ENCODE results near the gene ZNF823.

The ZNF823 gene

GRCh38 chr19:11694533-11695439, 44.0 kb downstream of the ZNF823 start:
- no peak for TF ChIP-seq CTCF (IDR thresholded peaks at IDR 0.05; ENCODE audit: low read depth, low read length, missing control alignments)
- peak; percentile 72 for DNase-seq (ENCODE audit: extremely low read depth, low read depth)
- H3K4me3 ChIP-seq (replicated peaks; ENCODE audit: low read depth, low read length), result peak overlapping the region; percentile 71

- no peak for TF ChIP-seq CTCF (IDR thresholded peaks at IDR 0.05; ENCODE audit: low read depth, low read length, missing control alignments)
- peak; percentile 66 for DNase-seq (ENCODE audit: extremely low read depth, low read depth)
- peak overlapping the region; percentile 71 for H3K4me3 ChIP-seq (replicated peaks; ENCODE audit: low read depth, low read length)
Observed at GRCh38 chr19:11693505-11694499, 44.9 kb downstream of the ZNF823 start.

- H3K4me3 ChIP-seq (replicated peaks; ENCODE audit: low read depth, low read length), result no peak overlapping the region
- no peak for DNase-seq (ENCODE audit: extremely low read depth, low read depth)
- no peak for TF ChIP-seq CTCF (IDR thresholded peaks at IDR 0.05; ENCODE audit: low read depth, low read length, missing control alignments)
Observed at GRCh38 chr19:11692127-11692790, 46.5 kb downstream of the ZNF823 start.

- H3K4me3 ChIP-seq (replicated peaks; ENCODE audit: low read depth, low read length), result no peak overlapping the region
- DNase-seq (ENCODE audit: extremely low read depth, low read depth), result no peak
- no peak for TF ChIP-seq CTCF (IDR thresholded peaks at IDR 0.05; ENCODE audit: low read depth, low read length, missing control alignments)
Observed at GRCh38 chr19:11685676-11686650, 52.8 kb downstream of the ZNF823 start.

GRCh38 chr19:11684987-11685675, 53.6 kb downstream of the ZNF823 start:
- DNase-seq (ENCODE audit: extremely low read depth, low read depth), result no peak
- no peak overlapping the region for H3K4me3 ChIP-seq (replicated peaks; ENCODE audit: low read depth, low read length)
- TF ChIP-seq CTCF (IDR thresholded peaks at IDR 0.05; ENCODE audit: low read depth, low read length, missing control alignments), result no peak
